ENCODE data around the gene FGFBP1. TPM values are rescaled to one million over a fixed set of nuclear protein-coding genes. Genes with fewer than 3 reads are reported as not detected.

FGFBP1 gene
- total and polyA plus RNA-seq, 7 donors, result 0.08 TPM; not detected in 6

DNA sequence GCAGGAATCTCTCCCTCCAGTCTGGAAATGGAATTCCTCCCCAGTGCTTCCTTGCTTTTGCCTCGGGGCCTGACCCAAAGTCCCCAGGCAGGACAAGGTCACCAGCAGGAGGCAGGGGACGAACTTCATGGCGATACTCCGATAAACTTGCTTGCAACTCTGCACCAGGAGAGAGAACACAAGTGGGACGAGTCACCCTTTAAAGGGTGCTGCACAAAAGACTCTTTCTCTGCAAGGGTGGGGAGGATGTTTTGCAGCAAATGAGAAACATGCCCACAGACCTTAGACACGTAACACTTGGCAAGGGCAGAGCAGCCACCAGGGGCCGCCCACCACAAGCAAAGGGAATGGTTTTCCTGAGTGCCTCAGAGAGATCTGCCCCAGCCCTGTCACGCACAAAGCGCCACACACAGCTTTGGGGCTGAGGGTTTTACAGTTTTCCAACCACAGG lies 24.5 kb upstream of the FGFBP1 start, which contains the start of gene FGFBP2:
Gene FGFBP2 (minus strand): TSS at position 175 of the 451 bp plus-strand sequence. CDS start 46 bp downstream, at position 129.
- peak in 2 of 4 donors; percentile 40 to 46 for ATAC-seq
- H3K4me3 ChIP-seq, result no peak within 1 kb of the TSS
- no peaks in the 10 kb centered on the region for H3K9me3 ChIP-seq
- 56 to 67% (median 60%) methylated on average over 9 of the region's 9 CpGs for WGBS, 3 donors
- H3K27me3 ChIP-seq (ENCODE audit: insufficient read depth in 3 of 3, low read length in 2 of 3), result no peaks in the 10 kb centered on the region
- H3K4me1 ChIP-seq, result peaks cover 9% of the 10 kb centered on the region
- H3K36me3 ChIP-seq (ENCODE audit: insufficient read depth in 1 of 2, low read depth in 1 of 2), result no peaks in the 10 kb centered on the region
- TF ChIP-seq CTCF (IDR thresholded peaks at IDR 0.05), result peak; percentile 18
- no peak within 1 kb of the TSS for H3K27ac ChIP-seq
- intact Hi-C loops (cut with DNase I), result no loop called here
- peak in 1 of 2 donors; percentile 19 for DNase-seq

- no peaks in the 10 kb centered on the region for H3K36me3 ChIP-seq (ENCODE audit: insufficient read depth in 1 of 2, low read depth in 1 of 2)
- H3K27ac ChIP-seq, result no peak overlapping the region
- H3K4me3 ChIP-seq, result no peak overlapping the region
- H3K4me1 ChIP-seq, result peaks cover 9% of the 10 kb centered on the region
- no peaks in the 10 kb centered on the region for H3K9me3 ChIP-seq
- TF ChIP-seq CTCF (IDR thresholded peaks at IDR 0.05), result no peak
- no peaks in the 10 kb centered on the region for H3K27me3 ChIP-seq (ENCODE audit: insufficient read depth in 3 of 3, low read length in 2 of 3)
- ATAC-seq, result peak in 3 of 4 donors; percentile 70 to 88 (median 78)
- WGBS, 3 donors, result 67 to 74% (median 70%) methylated on average over 16 of the region's 16 CpGs
- no peak for DNase-seq
- intact Hi-C loops (cut with DNase I), result no loop called here
Measured at GRCh38 chr4:15961781-15962510, 23.4 kb upstream of the FGFBP1 start.

- 86 to 88% (median 87%) methylated on average over 2 of the region's 2 CpGs for whole genome bisulfite sequencing, 3 donors
- DNase-seq, result no peak
- Histone ChIP-seq H3K9me3 (no peaks in the 10 kb centered on the region), H3K36me3 (ENCODE audit: insufficient read depth in 1 of 2, low read depth in 1 of 2) (no peaks in the 10 kb centered on the region), H3K27ac (no peak overlapping the region), H3K27me3 (ENCODE audit: insufficient read depth in 3 of 3, low read length in 2 of 3) (no peaks in the 10 kb centered on the region), H3K4me1 (peaks cover 9% of the 10 kb centered on the region), H3K4me3 (no peak overlapping the region)
- ATAC-seq, result no peak
- no peak for TF ChIP-seq CTCF (IDR thresholded peaks at IDR 0.05)
- intact Hi-C loops (cut with DNase I), result loop anchor here (5.0 kb wide), 3 partner anchors 151 to 476 kb away; no protein-coding TSS in a partner anchor
Measured at GRCh38 chr4:15958562-15958961, 20.0 kb upstream of the FGFBP1 start.

DNA sequence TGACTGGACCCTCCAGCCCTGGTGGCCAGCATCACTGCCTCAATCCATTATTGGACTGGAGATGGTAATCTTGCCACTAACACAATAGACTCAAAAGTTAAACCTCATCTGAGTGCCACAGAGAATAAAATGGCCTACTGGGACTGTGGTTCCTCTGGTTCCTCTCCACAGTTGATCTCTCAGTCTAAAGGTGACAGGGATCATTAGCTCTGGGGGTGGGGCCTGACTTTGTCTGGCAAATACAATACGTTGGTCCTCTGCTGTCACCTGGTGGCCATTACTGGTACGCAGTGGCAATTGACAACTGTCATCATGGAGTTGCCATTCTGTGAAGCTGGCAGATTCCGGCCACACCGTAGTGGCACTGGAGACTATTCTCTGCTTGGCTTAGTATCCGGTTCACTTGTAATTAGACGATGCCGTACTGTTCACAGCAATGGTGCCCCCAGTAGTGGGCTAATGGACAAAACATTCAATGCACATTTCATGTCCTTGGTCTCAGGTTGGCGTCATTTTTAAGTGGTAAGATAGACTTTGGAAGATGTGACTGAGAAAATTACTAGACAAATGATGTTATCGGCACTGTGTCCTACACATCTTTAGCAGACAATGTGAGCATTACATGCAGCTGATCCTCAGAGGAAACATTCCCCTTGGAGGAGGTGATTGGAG lies 17.8 kb upstream of the FGFBP1 start:
- WGBS, 3 donors, result 31 to 39% (median 37%) methylated on average over 9 of the region's 9 CpGs
- intact Hi-C loops (cut with DNase I), result loop anchor here (1.0 to 5.0 kb wide), 5 partner anchors 74 to 474 kb away; no protein-coding TSS in a partner anchor
- Histone ChIP-seq H3K4me1 (peaks cover 2% of the 10 kb centered on the region), H3K36me3 (ENCODE audit: insufficient read depth in 1 of 2, low read depth in 1 of 2) (no peaks in the 10 kb centered on the region), H3K27me3 (ENCODE audit: insufficient read depth in 3 of 3, low read length in 2 of 3) (no peaks in the 10 kb centered on the region), H3K27ac (no peak overlapping the region), H3K9me3 (no peaks in the 10 kb centered on the region), H3K4me3 (no peak overlapping the region)
- peak; percentile 92 to 99 (median 96) for ATAC-seq
- peak; percentile 90 for TF ChIP-seq CTCF (IDR thresholded peaks at IDR 0.05)
- DNase-seq, result peak; percentile 72 to 83
